Calu3 (cell line): ENCODE results near the gene HSD3B2. TPM values are rescaled to one million over a fixed set of nuclear protein-coding genes. Genes with fewer than 3 reads are reported as not detected.

Source experiments
- BruUV-seq: library from RNA; stranded (reverse); fragments of 400-500 nt; replicated peaks from 2 replicates; lab custom pipeline; 2021; lab: Mats Ljungman, UMichigan
- CTCF ChIA-PET: fragments of 300-600 bp; sonication (Branson Sonifier 250); formaldehyde crosslinking; loops from one replicate; lab custom pipeline; 2022; ENCODE audit warnings: antibody characterized with exemption; lab: Charles Lee
- DNase-seq: peaks from one replicate; pipeline ENCODE4 v3.0.0; 2022
- H3K27ac Mint-ChIP-seq: one replicate; pipeline ENCODE4 v1.8.0; 2022; ENCODE audit warnings: mixed read lengths; ENCODE audit not compliant: unreplicated experiment
- H3K27me3 Mint-ChIP-seq: one replicate; pipeline ENCODE4 v1.8.0; 2022; ENCODE audit warnings: mixed read lengths; ENCODE audit not compliant: unreplicated experiment
- H3K36me3 Mint-ChIP-seq: one replicate; pipeline ENCODE4 v1.8.0; 2022; ENCODE audit warnings: mild to moderate bottlenecking, moderate library complexity, mixed read lengths; ENCODE audit not compliant: insufficient read depth, unreplicated experiment
- H3K4me1 Mint-ChIP-seq: one replicate; pipeline ENCODE4 v1.8.0; 2022; ENCODE audit warnings: mild to moderate bottlenecking, low read depth, mixed read lengths; ENCODE audit not compliant: unreplicated experiment
- H3K4me3 Mint-ChIP-seq: one replicate; pipeline ENCODE4 v1.8.0; 2022; ENCODE audit warnings: mild to moderate bottlenecking, low read depth, moderate library complexity, mixed read lengths; ENCODE audit not compliant: unreplicated experiment
- H3K9me3 Mint-ChIP-seq: one replicate; pipeline ENCODE4 v1.8.0; 2022; ENCODE audit warnings: low read depth, mixed read lengths; ENCODE audit not compliant: unreplicated experiment
- CTCF ChIP-seq: fragments of 200-600 bp; IDR thresholded peaks from one replicate; pipeline ENCODE4 v1.8.0; 2022; ENCODE audit warnings: antibody characterized with exemption; ENCODE audit not compliant: unreplicated experiment
- intact Hi-C: fragments of 100-400 bp; cut with micrococcal nuclease; formaldehyde crosslinking; loops from one replicate; pipeline ENCODE4 v1.10.0; 2022; ENCODE audit not compliant: unreplicated experiment
- total RNA-seq: library from RNA; stranded (reverse); gene quantifications from 2 replicates; pipeline ENCODE4 v1.2.3, GENCODE V29; 2022

Gene HSD3B2
- total RNA-seq, 1 experiment from 2014 or later, result not detected

DNA sequence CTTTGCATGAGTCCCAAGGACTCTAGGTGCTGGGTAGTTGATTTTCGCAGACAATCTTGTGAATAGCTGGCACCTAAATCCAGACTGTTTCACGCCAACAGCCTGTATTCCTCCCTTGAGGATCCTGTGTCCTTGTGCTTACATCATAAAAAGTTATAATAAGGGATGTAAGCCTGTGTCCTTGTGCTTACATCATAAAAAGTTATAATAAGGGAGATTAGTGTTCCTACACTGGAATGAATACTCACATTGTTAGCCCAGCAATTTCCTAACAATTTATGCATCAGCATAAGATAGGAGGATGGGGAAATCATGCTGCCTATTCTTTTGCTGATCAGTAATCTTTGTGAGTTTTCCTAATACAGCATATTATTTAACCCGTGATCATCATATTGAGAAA is 4.0 kb upstream of the HSD3B2 start:
- Mint-ChIP-seq H3K27me3 (peaks cover 17% of the 10 kb centered on the region), H3K36me3 (no peaks in the 10 kb centered on the region), H3K27ac (no peak overlapping the region), H3K9me3 (no peaks in the 10 kb centered on the region), H3K4me1 (no peaks in the 10 kb centered on the region), H3K4me3 (no peak overlapping the region)
- BruUV-seq, result no TSS peak
- intact Hi-C loops, result no loop called here
- CTCF ChIA-PET, result no interaction called here
- no peak for TF ChIP-seq CTCF
- DNase-seq, result no peak

DNA sequence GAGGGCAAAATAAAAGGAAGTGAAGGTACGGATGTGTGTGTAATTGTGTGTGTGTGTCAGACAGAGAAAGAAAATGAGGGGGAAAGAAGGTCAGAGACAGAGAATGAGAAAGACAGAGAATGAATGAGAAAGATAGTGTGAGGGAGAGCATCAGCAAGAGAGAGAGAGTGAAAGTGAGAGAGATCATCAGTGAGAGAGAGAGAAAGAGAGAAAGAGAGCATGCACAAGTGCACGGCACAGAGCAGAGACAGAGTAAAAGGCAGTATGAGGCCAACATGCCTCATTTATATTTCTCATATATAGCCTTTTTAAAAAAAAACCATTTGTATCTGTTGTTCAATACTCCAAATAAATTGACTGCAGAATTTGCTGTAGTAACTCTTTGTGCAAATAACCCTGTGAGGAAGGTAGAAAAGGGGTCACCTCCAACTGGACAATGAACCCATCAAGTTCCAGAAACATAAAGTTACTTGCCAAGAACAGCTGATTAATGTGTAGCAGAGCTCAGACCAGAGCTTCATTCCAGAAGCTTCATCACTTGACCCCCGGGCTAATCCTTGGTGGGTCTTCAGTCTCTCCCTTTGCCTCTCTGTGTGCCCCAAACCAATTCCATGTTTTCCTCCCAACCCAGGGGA is 1.2 kb downstream of the HSD3B2 start:
- Mint-ChIP-seq H3K9me3 (no peaks in the 10 kb centered on the region), H3K4me1 (no peaks in the 10 kb centered on the region), H3K27ac (no peak overlapping the region), H3K36me3 (no peaks in the 10 kb centered on the region), H3K27me3 (peaks cover 53% of the 10 kb centered on the region), H3K4me3 (no peak overlapping the region)
- intact Hi-C loops, result no loop called here
- TF ChIP-seq CTCF, result no peak
- CTCF ChIA-PET, result no interaction called here
- no peak for DNase-seq
- no TSS peak for BruUV-seq

GRCh38 chr1:119419109-119419508 is 4.2 kb downstream of the HSD3B2 start:
- no peaks in the 10 kb centered on the region for H3K4me1 Mint-ChIP-seq
- H3K4me3 Mint-ChIP-seq, result no peak overlapping the region
- H3K27me3 Mint-ChIP-seq, result peaks cover 53% of the 10 kb centered on the region
- no peak for DNase-seq
- BruUV-seq, result no TSS peak
- no peak for TF ChIP-seq CTCF
- CTCF ChIA-PET, result no interaction called here
- no peak overlapping the region for H3K27ac Mint-ChIP-seq
- no peaks in the 10 kb centered on the region for H3K36me3 Mint-ChIP-seq
- H3K9me3 Mint-ChIP-seq, result no peaks in the 10 kb centered on the region
- intact Hi-C loops, result no loop called here

GRCh38 chr1:119420638-119421037 is 5.7 kb downstream of the HSD3B2 start:
- H3K27me3 Mint-ChIP-seq, result peaks cover 44% of the 10 kb centered on the region
- no peak for TF ChIP-seq CTCF
- no peaks in the 10 kb centered on the region for H3K4me1 Mint-ChIP-seq
- BruUV-seq, result no TSS peak
- no peak overlapping the region for H3K27ac Mint-ChIP-seq
- H3K4me3 Mint-ChIP-seq, result no peak overlapping the region
- no peaks in the 10 kb centered on the region for H3K36me3 Mint-ChIP-seq
- DNase-seq, result no peak
- no peaks in the 10 kb centered on the region for H3K9me3 Mint-ChIP-seq
- CTCF ChIA-PET, result no interaction called here
- intact Hi-C loops, result no loop called here
